Liver (tissue), 2 donors: Measurements from ENCODE around the gene NXPH2.

Source experiments
- NR2F2 ChIP-seq: IDR thresholded peaks from 2 replicates; pipeline ENCODE4 v1.6.1; 2016; ENCODE audit warnings: antibody characterized with exemption
- TF ChIP-seq, protein P1 (sequence below): IDR thresholded peaks from 2 replicates; pipeline ENCODE4 v1.6.1; 2016; ENCODE audit warnings: antibody characterized with exemption
- donor health status: healthy.

DNA sequence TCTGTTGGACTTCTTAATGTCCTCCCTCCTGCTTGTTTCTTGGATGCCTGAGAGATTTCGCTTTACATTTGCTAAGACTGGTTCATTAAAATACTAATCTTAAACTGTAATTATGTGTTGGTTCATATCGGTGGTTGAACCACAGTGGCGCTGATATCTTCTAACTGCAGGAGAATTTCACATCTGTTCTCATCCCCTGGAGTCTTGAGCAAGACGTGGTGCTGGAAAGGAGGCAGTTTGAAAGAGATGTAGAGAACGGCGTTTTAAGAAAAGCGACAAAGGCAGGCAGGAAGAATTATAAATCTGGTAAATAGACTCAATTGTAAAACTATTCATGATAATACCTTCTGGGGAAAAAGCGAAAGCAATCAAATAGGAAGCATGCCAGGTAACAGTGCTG lies 79.5 kb downstream of the NXPH2 start:
- no peak for TF ChIP-seq NR2F2
- TF ChIP-seq, protein P1, sequence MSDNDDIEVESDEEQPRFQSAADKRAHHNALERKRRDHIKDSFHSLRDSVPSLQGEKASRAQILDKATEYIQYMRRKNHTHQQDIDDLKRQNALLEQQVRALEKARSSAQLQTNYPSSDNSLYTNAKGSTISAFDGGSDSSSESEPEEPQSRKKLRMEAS, result no peak
